NT2/D1 (cell line): ENCODE results near the gene A4GALT.
"Not testable (repeated sequence)": the region's sequence is repeated elsewhere in the genome, so short reads cannot be mapped to it uniquely, and the experiment has no call there.

Experiments used
- DNase-seq: peaks from one replicate; pipeline ENCODE4 v3.0.0-alpha.2; 2011; ENCODE audit warnings: low read depth, low spot score
- H3K27me3 ChIP-seq: 2 replicates; pipeline ENCODE4 v1.6.0; 2011; ENCODE audit warnings: mild to moderate bottlenecking; ENCODE audit not compliant: insufficient read length, insufficient read depth
- H3K36me3 ChIP-seq: 2 replicates; pipeline ENCODE4 v1.6.1; 2011; ENCODE audit warnings: mild to moderate bottlenecking, low read length, mixed read lengths; ENCODE audit not compliant: insufficient read depth, insufficient read length
- H3K4me1 ChIP-seq: 2 replicates; pipeline ENCODE4 v1.5.1; 2011; ENCODE audit not compliant: insufficient read depth, insufficient read length
- H3K4me3 ChIP-seq: 2 replicates; pipeline ENCODE4 v1.5.1; 2011; ENCODE audit warnings: low read depth; ENCODE audit not compliant: insufficient read length
- H3K9ac ChIP-seq: 2 replicates; pipeline ENCODE4 v1.6.0; 2011; ENCODE audit warnings: low read depth; ENCODE audit not compliant: insufficient read length
- H3K9me3 ChIP-seq: 2 replicates; pipeline ENCODE4 v1.5.1; 2011; ENCODE audit warnings: mild to moderate bottlenecking, low read length; ENCODE audit not compliant: insufficient read depth
- SUZ12 ChIP-seq: IDR thresholded peaks from 2 replicates; pipeline ENCODE4 v1.6.1; 2011; ENCODE audit not compliant: insufficient read length, insufficient read depth; ENCODE audit errors: extremely low read depth
- YY1 ChIP-seq: IDR thresholded peaks from 2 replicates; pipeline ENCODE4 v1.6.1; 2011; ENCODE audit not compliant: insufficient read length, insufficient read depth
- ZNF274 ChIP-seq: IDR thresholded peaks from 2 replicates; pipeline ENCODE4 v1.6.1; 2011; ENCODE audit warnings: mild to moderate bottlenecking, low read depth, low read length

Gene A4GALT

DNA sequence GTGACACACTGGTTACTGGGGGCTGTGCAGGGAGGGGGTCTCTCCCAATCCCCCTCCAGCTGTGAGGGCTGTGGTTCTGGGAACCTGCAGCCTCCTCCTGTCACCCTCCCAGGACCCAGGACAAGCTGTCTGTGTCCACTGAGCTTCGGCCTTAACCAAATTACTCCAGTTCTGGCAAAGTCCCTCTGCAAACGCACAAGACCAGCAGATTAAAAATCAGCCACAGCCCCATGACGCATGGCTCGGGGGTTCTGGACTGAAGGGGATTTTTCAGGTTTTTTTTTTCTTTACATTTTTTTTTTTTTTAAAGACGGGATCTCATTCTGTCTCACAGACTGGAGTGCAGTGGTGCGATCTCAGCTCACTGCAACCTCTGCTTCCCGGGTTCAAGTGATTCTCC lies 32.2 kb upstream of the A4GALT start:
- Histone ChIP-seq H3K9me3 (peaks cover 7% of the 10 kb centered on the region; the same call in 1 of the 2 replicates), H3K4me1 (peaks cover 6% of the 10 kb centered on the region), H3K36me3 (no peaks in the 10 kb centered on the region), H3K4me3 (no peak overlapping the region), H3K9ac (no peak overlapping the region), H3K27me3 (no peaks in the 10 kb centered on the region)
- no peak for DNase-seq
- no peak for TF ChIP-seq SUZ12

DNA sequence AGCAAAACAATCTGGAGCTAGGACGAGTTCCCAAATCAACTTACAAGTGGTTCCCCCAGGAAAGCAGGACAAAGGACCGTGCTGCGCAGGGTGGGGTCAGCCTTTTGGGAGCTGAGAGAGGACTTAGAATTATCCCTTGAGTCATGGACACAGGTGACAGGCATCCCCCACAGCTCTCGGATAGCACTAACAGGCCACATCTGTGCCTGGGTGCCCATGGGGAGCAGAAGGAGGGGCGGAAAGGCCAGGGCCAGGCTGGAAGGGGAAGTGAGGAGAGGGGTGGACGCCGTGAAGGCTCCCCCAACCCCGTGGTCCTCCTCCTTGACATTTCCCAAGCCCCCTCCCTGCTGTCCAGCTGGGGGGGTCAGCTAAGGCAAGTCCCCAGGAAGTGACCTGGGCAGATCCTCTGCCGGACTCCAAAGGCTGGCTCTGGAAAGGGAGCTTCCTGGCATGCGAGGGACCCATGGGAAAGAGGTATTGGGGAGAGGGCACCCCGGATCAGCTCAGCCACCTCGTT lies 31.6 kb upstream of the A4GALT start:
- Histone ChIP-seq H3K36me3 (no peaks in the 10 kb centered on the region), H3K9me3 (peaks cover 7% of the 10 kb centered on the region; the same call in 1 of the 2 replicates), H3K27me3 (no peaks in the 10 kb centered on the region), H3K4me1 (peaks cover 7% of the 10 kb centered on the region), H3K9ac (no peak overlapping the region), H3K4me3 (no peak overlapping the region)
- no peak for DNase-seq
- TF ChIP-seq SUZ12 (no peak), YY1 (no peak), ZNF274 (no peak)

DNA sequence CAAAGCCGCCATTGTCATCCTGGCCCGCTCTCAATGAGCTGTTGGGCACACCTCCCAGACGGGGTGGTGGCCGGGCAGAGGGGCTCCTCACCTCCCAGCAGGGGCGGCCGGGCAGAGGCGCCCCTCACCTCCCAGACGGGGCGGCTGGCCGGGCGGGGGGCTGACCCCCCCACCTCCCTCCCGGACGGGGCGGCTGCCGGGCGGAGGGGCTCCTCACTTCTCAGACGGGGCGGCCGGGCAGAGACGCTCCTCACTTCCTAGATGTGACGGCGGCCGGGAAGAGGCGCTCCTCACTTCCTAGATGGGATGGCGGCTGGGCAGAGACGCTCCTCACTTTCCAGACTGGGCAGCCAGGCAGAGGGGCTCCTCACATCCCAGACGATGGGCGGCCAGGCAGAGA lies 29.8 kb upstream of the A4GALT start:
- H3K9me3 ChIP-seq, H3K27me3 ChIP-seq, H3K4me3 ChIP-seq, H3K36me3 ChIP-seq, H3K9ac ChIP-seq, DNase-seq, H3K4me1 ChIP-seq: not testable (repeated sequence)

DNA sequence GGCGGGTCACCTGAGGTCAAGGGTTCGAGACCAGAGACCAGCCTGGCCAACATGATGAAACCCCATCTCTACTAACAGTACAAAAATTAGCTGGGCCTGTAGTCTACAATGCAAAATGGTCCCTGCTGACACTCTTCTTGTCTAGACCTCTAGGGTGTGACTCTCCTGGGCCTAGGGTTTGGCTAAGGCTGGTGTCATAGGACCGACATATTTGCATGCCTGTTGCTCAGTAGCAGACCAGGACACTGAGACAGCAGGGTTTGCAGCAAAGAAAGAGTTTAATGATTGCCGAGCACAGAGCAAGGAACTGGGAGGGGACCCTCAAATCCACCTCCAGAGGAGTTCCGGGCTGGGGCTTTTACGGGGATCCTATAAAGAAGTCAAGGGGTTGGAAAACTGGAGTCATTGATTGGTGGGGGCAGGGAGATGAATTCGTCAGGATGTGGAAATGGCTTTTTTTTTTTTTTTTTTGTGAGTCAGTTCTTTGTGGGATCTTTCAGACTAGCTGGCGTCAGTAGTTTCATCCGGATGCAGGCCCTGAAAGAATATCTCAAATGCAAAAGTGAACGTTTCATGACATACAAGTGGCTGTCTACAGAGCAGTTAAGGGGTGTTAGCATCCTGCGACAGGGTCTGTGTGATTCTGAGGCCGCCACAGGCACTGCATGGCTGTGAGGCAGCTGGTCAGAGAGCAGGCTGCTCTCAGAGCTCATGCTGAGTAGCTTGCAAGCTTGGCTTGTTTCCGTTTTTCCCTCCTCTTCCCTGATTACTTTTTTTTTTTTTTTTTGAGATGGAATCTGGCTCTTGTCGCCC lies 27.2 kb upstream of the A4GALT start:
- Histone ChIP-seq H3K9ac (peak overlapping the region; percentile 24), H3K4me1 (peaks cover 12% of the 10 kb centered on the region), H3K27me3 (no peaks in the 10 kb centered on the region), H3K4me3 (no peak overlapping the region), H3K9me3 (peaks cover 7% of the 10 kb centered on the region; the same call in 1 of the 2 replicates), H3K36me3 (no peaks in the 10 kb centered on the region)
- no peak for TF ChIP-seq YY1
- no peak for TF ChIP-seq SUZ12
- no peak for TF ChIP-seq ZNF274
- DNase-seq, result peak; percentile 57

DNA sequence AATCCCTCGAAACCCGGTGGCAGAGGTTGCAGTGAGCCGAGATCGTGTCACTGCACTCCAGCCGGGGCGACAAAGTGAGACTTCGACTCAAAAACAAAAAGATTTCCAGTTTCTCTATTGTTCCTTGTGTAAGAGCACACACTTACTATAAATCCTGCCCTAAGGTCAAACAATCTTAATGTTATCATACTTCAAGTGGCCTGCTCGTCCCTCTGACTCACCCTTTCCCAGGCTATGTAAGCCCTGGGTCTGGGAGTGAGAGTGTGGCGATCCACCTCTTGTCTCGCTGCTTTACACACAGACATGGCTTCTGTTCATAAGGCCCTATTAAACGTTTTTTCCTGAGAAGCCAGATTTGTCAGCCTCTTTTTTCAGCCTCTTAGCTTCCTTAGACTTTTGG lies 24.4 kb upstream of the A4GALT start:
- Histone ChIP-seq H3K9ac (peak overlapping the region; percentile 56), H3K9me3 (no peaks in the 10 kb centered on the region), H3K4me3 (no peak overlapping the region), H3K36me3 (no peaks in the 10 kb centered on the region), H3K4me1 (peaks cover 13% of the 10 kb centered on the region), H3K27me3 (no peaks in the 10 kb centered on the region)
- no peak for DNase-seq
- TF ChIP-seq ZNF274 (no peak), SUZ12 (no peak), YY1 (no peak)

DNA sequence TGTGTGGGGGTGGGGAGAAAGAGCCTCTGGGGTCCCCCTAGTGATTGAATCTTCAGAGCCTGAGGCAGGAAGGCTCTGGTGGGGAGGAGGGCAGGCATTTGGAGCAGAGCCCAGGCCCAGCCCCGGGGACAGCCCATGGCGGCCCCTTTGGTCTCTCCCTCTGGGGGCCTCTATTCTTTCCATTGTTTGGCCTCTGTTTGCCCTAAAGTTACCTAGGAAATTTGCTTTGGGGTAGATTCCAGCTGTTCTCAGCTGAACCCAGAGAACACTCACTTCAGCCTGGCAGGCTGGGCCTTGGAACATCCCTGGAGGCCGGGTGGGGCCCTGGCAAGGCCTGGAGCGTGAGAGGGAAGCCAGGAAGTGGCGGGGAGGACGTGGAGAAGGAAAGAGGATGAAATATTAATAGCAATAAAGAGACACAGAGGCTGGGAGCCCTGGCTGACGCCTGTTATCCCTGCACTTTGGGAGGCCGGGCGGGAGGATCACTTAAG lies 22.9 kb upstream of the A4GALT start:
- peaks cover 13% of the 10 kb centered on the region for H3K4me1 ChIP-seq
- no peak overlapping the region for H3K4me3 ChIP-seq
- no peak overlapping the region for H3K9ac ChIP-seq
- no peak for DNase-seq
- no peaks in the 10 kb centered on the region for H3K27me3 ChIP-seq
- H3K36me3 ChIP-seq, result no peaks in the 10 kb centered on the region
- TF ChIP-seq ZNF274 (no peak), SUZ12 (no peak), YY1 (no peak)
- H3K9me3 ChIP-seq, result no peaks in the 10 kb centered on the region

DNA sequence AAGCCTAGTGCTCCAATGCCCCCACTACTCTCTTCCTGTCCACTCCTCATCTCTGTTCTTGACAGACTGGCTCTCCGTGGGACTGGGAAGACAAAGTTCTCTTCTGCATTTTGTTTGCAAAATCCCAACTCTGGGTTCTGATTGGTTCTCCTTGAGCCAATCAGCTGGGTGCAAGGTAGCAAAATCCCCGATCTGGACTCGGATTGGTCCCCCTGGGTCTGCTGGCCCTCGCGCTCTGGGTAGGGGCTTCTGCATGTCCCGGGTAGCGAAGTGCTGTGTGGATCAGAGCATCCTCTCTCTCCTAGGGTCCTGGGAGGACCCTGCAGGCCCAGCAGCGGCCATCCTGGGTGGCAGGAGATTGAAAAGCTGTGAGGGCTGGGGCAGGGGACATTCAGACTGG lies 22.3 kb upstream of the A4GALT start:
- Histone ChIP-seq H3K9me3 (no peaks in the 10 kb centered on the region), H3K4me1 (peaks cover 13% of the 10 kb centered on the region), H3K4me3 (no peak overlapping the region), H3K27me3 (no peaks in the 10 kb centered on the region), H3K9ac (no peak overlapping the region), H3K36me3 (no peaks in the 10 kb centered on the region)
- DNase-seq, result no peak
- TF ChIP-seq ZNF274 (no peak), SUZ12 (no peak), YY1 (no peak)

DNA sequence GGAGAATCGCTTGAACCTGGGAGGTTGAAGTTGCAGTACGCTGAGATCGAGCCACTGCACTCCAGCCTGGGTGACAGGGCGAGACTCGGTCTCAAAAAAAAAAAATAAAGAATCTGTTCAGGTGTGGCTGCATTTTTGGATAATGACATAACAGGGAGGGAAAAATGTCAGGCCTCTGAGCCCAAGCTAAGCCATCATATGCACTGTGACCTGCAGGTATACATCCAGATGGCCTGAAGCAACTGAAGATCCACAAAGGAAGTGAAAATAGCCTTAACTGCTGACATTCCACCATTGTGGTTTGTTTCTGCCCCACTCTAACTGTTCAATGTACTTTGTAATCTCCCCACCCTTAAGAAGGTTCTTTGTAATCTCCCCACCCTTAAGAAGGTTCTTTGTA lies 19.6 kb upstream of the A4GALT start:
- not testable (repeated sequence) for H3K4me3 ChIP-seq, H3K27me3 ChIP-seq, DNase-seq, H3K36me3 ChIP-seq, H3K9ac ChIP-seq, H3K9me3 ChIP-seq
- peaks cover 11% of the 10 kb centered on the region for H3K4me1 ChIP-seq
